Measurements from ENCODE around the gene FECH. TPM values are rescaled to one million over a fixed set of nuclear protein-coding genes. Genes with fewer than 3 reads are reported as not detected.

The FECH gene
- total RNA-seq, 1 experiment from 2014 or later = 24.1 TPM

DNA sequence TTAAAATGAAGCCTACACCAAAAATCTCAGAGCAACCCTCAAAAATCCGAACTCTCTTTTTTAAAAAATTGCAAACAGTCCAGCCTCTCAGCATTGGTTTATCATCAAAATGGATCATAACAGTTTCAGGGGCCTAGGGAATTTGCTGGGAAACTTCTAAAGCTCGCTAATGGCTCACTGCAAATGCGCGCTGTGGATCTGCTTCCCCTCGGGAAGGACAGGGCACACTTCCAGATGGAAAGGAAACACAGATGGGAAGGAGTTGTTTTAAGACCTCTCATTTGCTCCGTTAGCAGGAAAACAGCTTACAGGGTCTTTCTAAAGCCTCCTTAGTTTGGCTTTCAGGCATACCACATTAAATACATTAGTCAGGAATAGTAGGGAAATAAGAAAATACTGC lies 27.2 kb downstream of the FECH start:
- H3K27ac Mint-ChIP-seq = no peak overlapping the region
- H3K9me3 ChIP-seq (ENCODE audit: control insufficient read depth, low read depth, low read length) = no peaks in the 10 kb centered on the region
- no CpG with 5 or more reads among the region's 6 CpGs for WGBS (ENCODE audit: extremely low coverage, insufficient read length, low lambda C conversion rate)
- no peaks in the 10 kb centered on the region for H3K4me1 ChIP-seq (ENCODE audit: insufficient read depth, low read length)
- H3K4me2 ChIP-seq (ENCODE audit: insufficient read depth, insufficient read length, low read length) = no peak overlapping the region
- no peak overlapping the region for H3K4me3 Mint-ChIP-seq
- no peak overlapping the region for H3K9ac ChIP-seq (ENCODE audit: extremely low read depth, insufficient read length, low read length)
- H4K91ac ChIP-seq (ENCODE audit: insufficient read length, low read depth, low read length) = no peak overlapping the region
- H3K18ac ChIP-seq (ENCODE audit: insufficient read length, low read depth, low read length) = no peak overlapping the region
- no peak overlapping the region for H3K4ac ChIP-seq (ENCODE audit: low read depth, low read length)
- H3K23me2 ChIP-seq (ENCODE audit: insufficient read length, low read depth, low read length, poor library complexity, severe bottlenecking) = no peaks in the 10 kb centered on the region
- H3K27ac ChIP-seq (ENCODE audit: insufficient read length, low read depth, low read length) = no peak overlapping the region
- H4K20me1 ChIP-seq (ENCODE audit: control insufficient read depth, insufficient read depth, insufficient read length) = no peaks in the 10 kb centered on the region
- H4K5ac ChIP-seq (ENCODE audit: insufficient read length, low read depth, low read length) = no peak overlapping the region
- no peaks in the 10 kb centered on the region for H3K9me3 Mint-ChIP-seq
- H2AFZ ChIP-seq (ENCODE audit: low read length) = no peak overlapping the region
- no peaks in the 10 kb centered on the region for H3K79me1 ChIP-seq (ENCODE audit: insufficient read depth, low read depth, low read length, poor library complexity, severe bottlenecking)
- no peak overlapping the region for H2BK15ac ChIP-seq (ENCODE audit: low read depth, low read length)
- H3K27me3 Mint-ChIP-seq (ENCODE audit: low read depth) = no peaks in the 10 kb centered on the region
- no peak overlapping the region for H2AK5ac ChIP-seq (ENCODE audit: insufficient read length, low read length)
- H3T11ph ChIP-seq (ENCODE audit: low read length) = no peak overlapping the region
- TF ChIP-seq CTCF (conservative IDR thresholded peaks at IDR 0.05) = no peak
- H2BK12ac ChIP-seq (ENCODE audit: insufficient read length, low read depth, low read length) = no peak overlapping the region
- no peak overlapping the region for H3K23ac ChIP-seq (ENCODE audit: insufficient read length, low read depth, low read length)
- peaks cover 4 to 26% (median 20%) of the 10 kb centered on the region in 3 experiments; a peak in 6 of 7 replicates for H3K36me3 Mint-ChIP-seq (ENCODE audit: insufficient read depth in 1 of 3, low read depth in 3 of 3)
- H2BK120ac ChIP-seq (ENCODE audit: low read depth, low read length, poor library complexity, severe bottlenecking) = no peak overlapping the region
- H3K56ac ChIP-seq (ENCODE audit: insufficient read length, low read depth, low read length) = no peak overlapping the region
- H2BK20ac ChIP-seq (ENCODE audit: low read depth, low read length, poor library complexity, severe bottlenecking) = no peak overlapping the region
- DNase-seq = no peak
- H4K8ac ChIP-seq (replicated peaks; ENCODE audit: insufficient read length, low read depth, low read length) = no peak overlapping the region
- no peak overlapping the region for H3K14ac ChIP-seq (ENCODE audit: insufficient read depth, low read length)
- no peaks in the 10 kb centered on the region for H3K27me3 ChIP-seq (ENCODE audit: insufficient read depth, low read length)
- H3K4me1 Mint-ChIP-seq = peaks cover 5 to 6% of the 10 kb centered on the region in 2 experiments
- H3K79me2 ChIP-seq (ENCODE audit: insufficient read depth, low read length) = no peaks in the 10 kb centered on the region
- H2BK5ac ChIP-seq (ENCODE audit: insufficient read length, low read length) = no peak overlapping the region

All from H9 (cell line).